Amniotic epithelial cell (primary cell): ENCODE measurements around the gene CHCHD4.
"Not testable (repeated sequence)": the region's sequence is repeated elsewhere in the genome, so short reads cannot be mapped to it uniquely, and the experiment has no call there.

Experiments used
- DNase-seq: peaks from one replicate; pipeline ENCODE4 v3.0.0-alpha.2; 2010; ENCODE audit warnings: low read depth

CHCHD4 gene

GRCh38 chr3:14134291-14134690 is 9.6 kb upstream of the CHCHD4 start:
- no peak for DNase-seq

DNA sequence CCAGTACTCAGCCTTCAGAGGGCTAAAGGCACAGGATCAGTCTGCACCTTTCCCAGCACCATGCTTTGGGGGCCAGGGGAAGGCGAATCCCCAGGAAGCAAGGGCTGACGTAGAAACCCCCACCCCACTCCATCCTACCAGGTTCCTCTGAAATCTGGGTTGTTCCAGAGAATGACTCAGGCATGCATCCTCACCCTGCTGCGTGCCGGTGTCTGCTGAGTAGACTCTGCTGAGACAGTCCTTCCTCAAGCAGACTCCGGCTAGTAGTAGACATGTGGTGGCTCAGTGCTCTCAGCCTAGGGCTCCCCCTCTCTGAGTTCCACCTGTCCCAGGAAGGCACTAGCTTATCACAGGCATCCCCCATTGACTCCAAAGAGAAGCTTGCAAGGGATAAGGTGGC is 9.2 kb upstream of the CHCHD4 start:
- no peak for DNase-seq

GRCh38 chr3:14133188-14133800 is 8.6 kb upstream of the CHCHD4 start:
- DNase-seq = no peak

DNA sequence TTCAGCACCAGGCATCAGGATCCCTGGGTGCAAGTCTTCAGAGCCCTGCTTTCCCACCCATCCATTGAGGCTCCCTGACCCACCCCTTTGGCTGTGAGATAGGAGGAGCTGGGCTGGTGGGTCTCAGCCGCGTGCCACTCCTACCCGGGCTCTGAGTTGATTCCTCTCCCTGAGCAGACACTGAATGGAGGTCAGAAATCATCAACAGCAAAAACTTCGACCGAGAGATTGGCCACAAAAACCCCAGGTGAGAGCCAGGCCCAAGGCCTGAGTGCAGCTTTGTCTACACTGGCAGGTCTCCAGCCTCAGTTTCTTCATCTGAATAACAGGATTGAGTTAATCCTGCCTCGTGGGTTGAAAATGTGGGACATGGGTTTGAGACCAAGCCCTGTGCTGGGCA is 8.0 kb upstream of the CHCHD4 start:
- no peak for DNase-seq

DNA sequence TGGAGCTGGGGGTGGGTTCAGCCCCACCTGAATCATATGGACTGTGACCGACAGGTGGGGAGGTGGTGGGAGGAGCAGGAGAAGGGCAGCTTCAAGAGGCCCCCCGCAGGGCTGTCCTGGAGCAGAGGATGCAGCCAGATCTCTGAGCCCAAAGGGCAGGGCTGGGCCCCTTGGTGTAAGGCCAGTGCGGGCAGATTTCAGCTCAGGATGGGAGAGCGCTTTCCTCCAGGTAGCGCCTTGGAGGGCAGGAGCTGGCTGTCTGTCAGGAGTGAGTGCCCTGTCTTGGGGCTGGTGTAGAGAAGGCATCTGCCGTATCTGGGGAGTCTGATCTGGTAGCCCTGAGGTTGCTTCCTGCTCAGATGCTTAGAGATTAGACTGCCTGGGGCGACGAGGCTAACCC is 7.5 kb upstream of the CHCHD4 start:
- DNase-seq = no peak

DNA sequence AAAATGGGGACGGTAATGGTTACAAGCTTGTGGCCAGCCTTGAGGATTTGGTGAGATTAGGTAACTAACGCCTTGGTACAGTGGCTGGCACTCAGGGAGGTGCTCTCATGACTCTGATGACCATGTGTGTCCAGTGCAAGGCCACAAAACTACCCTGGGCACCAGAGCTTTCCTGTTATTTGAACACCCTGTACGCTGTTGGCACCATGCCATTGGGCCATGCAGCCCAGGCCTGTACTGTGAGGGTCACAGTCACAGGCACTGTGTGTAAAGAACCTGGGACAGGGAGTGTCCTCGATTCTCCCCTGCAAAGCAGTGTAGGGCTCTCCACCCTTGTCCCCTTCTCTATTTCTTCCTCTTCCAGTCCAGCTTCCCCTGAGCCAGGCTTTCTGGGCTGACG is 6.5 kb upstream of the CHCHD4 start:
- no peak for DNase-seq

DNA sequence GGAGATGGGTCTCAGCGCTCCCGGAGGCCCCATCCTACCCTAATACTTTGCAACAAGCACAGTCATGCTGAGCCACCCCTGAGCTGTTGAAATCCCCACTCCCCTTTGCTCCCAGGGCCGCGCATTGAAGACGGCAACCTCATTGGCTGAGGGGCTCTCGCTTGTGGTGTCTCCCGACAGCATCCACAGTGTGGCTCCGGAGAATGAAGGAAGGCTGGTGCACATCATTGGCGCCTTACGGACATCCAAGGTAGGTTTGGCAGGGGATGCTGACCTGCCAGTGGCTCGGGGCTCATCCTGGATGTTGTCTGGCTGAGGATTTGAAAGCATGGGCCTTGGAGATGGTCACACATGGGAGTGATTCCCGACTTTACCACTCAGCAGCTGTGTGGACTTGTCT is 6.0 kb upstream of the CHCHD4 start:
- DNase-seq = no peak

- DNase-seq = no peak
Observed at GRCh38 chr3:14130230-14130629, 5.6 kb upstream of the CHCHD4 start.

GRCh38 chr3:14129296-14129695 is 4.6 kb upstream of the CHCHD4 start:
- DNase-seq = no peak

- DNase-seq = no peak
Observed at GRCh38 chr3:14128724-14129123, 4.1 kb upstream of the CHCHD4 start.

DNA sequence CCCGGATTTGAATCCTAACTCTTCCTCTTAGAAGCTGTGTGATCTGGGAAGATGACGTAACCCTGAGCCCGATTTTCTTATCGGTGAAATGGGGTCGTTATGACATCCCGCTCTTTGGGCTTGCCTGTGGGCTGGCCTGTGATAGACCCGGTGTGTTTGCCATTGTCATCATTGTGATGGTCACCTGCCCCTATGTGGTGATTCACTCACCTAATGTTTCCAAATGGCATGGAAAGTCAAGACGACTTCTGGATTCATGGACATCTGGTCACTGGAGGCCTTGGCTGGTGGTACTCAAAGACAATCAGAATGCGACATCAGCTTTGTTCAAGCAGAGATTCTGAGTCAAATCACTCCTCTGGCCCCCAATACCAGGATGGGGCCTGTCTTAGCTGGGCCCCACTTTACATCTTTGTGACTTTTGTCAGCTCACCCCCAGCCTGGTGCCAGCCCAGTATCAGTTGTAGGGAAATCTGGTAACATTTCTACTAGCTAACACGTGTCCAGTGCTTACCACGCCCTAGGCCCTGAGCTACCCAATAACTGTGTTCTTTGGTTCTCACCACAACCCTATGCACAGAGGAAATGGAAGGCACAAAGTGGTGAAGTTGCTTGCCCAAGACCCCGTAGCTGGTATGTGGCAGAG is 3.0 kb upstream of the CHCHD4 start:
- DNase-seq = no peak

GRCh38 chr3:14126887-14127505 is 2.3 kb upstream of the CHCHD4 start:
- no peak for DNase-seq

DNA sequence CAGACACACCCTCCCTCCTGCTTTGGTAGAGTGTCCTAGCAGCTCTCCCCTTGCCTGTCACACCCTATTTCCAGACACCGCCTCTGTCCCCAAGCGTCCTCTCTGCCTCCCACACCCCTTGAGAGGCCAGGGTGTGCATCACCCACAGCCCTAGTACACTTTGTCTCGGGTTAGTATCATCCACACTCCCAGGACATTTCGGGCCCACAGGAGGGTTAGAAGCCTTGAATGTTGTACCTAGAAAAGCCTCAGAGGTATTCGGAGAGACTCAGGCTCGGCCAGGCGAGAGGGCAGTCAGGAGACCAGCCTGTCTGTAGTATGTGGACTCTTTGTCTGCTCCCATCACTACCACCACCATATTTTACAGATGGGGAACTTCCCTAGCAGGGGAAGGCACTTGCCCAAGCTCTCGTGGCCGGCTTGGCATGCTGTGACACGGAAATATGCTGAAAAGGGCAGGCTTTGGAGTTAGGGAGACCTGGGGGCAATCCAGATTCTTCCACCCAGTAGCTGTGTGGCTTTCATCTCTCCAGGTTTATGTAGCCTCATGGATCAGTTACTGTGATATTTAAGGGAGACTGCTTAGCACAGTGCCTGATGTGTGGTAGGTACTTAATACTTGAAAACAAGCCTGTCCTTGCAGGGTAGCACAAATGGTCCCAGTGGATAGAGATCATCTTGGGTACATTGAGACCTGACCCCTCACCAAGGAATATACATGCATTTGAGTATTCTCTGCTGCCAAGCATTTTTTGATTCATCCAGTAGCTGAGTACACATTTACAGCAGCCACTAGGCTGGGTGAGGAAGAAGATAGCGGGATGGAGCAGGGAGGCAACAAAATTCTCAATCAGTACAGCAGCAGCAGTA is 1.6 kb upstream of the CHCHD4 start:
- no peak for DNase-seq

- peak; percentile 93 for DNase-seq
Observed at GRCh38 chr3:14125193-14126016, 735 bp upstream of the CHCHD4 start.

- DNase-seq = peak; percentile 51
Observed at GRCh38 chr3:14124223-14124614, 451 bp downstream of the CHCHD4 start.

GRCh38 chr3:14123308-14124222 is 1.1 kb downstream of the CHCHD4 start:
- DNase-seq = no peak

- no peak for DNase-seq
Observed at GRCh38 chr3:14122301-14122700, 2.4 kb downstream of the CHCHD4 start.

- DNase-seq = no peak
Observed at GRCh38 chr3:14121859-14122258, 2.8 kb downstream of the CHCHD4 start.

- not testable (repeated sequence) for DNase-seq
Observed at GRCh38 chr3:14120921-14121448, 3.7 kb downstream of the CHCHD4 start.

- DNase-seq = no peak
Observed at GRCh38 chr3:14120111-14120920, 4.4 kb downstream of the CHCHD4 start.
